K562 (cell line): ENCODE results near the gene IRF2BP1. TPM values are rescaled to one million over a fixed set of nuclear protein-coding genes. Genes with fewer than 3 reads are reported as not detected.

Experiments
- ATAC-seq: fragments of 200-7000 bp; cut with Tn5 transposase; 3 replicates; pipeline ENCODE4 v1.9.1; 2020; ENCODE audit warnings: moderate library complexity
- BruUV-seq: library from RNA; stranded (reverse); fragments of 400-500 nt; replicated peaks from 2 replicates; lab custom pipeline; 2021; lab: Mats Ljungman, UMichigan
- CTCF ChIA-PET: fragments of 300-600 bp; formaldehyde crosslinking; extraction: SDS; loops from one replicate; lab custom pipeline; 2021; ENCODE audit warnings: low intra/inter-chr PET ratio; lab: Yijun Ruan, JAX
- POLR2A ChIA-PET: fragments of 300-600, 350-650 bp; sonication (Branson Sonifier 250); formaldehyde crosslinking; extraction: SDS; loops from one replicate; lab custom pipeline; 2021; ENCODE audit warnings: antibody characterized with exemption, inconsistent platforms; lab: Yijun Ruan, JAX
- DNase-seq, 4 experiments: peaks; one replicate each; pipeline versions ENCODE4 v3.0.0 to v3.0.0-alpha.2; 2011 to 2018; ENCODE audit warnings: low spot score in 3 of 4, mixed read lengths in 3 of 4; ENCODE audit errors: extremely low read depth in 1 of 4
- FAIRE-seq: peaks from 2 replicates; lab custom pipeline; 2011; peaks lifted over from hg19 to GRCh38; lab: Jason Lieb, UNC
- H2AFZ ChIP-seq: 2 replicates; pipeline ENCODE4 v1.6.0; 2011; ENCODE audit warnings: low read depth, low read length, control low read depth, inconsistent platforms
- H3K27ac ChIP-seq: fragments of 200-600 bp; 3 replicates; pipeline ENCODE4 v1.8.0; 2011; ENCODE audit warnings: low read depth, mild to moderate bottlenecking, control low read depth, inconsistent platforms, low read length, moderate library complexity, mixed read lengths; ENCODE audit errors: extremely low read depth
- H3K27me3 ChIP-seq, 2 experiments: fragments of 300-600 bp in 1 of 2; 2 replicates in 1 of 2; 3 replicates in 1 of 2; pipeline versions ENCODE4 v1.6.0 to v1.8.0; 2011; ENCODE audit warnings: inconsistent platforms in 2 of 2, low read length in 2 of 2, mild to moderate bottlenecking in 1 of 2, mixed read lengths in 1 of 2, moderate library complexity in 1 of 2; ENCODE audit not compliant: control insufficient read depth in 2 of 2, insufficient read depth in 2 of 2
- H3K36me3 ChIP-seq: fragments of 300-600 bp; 3 replicates; pipeline ENCODE4 v1.8.0; 2011; ENCODE audit warnings: mild to moderate bottlenecking, low read length, inconsistent platforms; ENCODE audit not compliant: control insufficient read depth, insufficient read depth
- H3K4me1 ChIP-seq, 2 experiments: fragments of 200-600 bp in 1 of 2; replicated peaks in 1 of 2; 2 replicates in 1 of 2; 3 replicates in 1 of 2; pipeline versions ENCODE4 v1.5.1 to v1.8.0; 2011; ENCODE audit warnings: inconsistent platforms in 2 of 2, low read length in 2 of 2, mild to moderate bottlenecking in 1 of 2, mixed read lengths in 1 of 2, moderate library complexity in 1 of 2; ENCODE audit not compliant: control insufficient read depth in 2 of 2, insufficient read depth in 2 of 2
- H3K4me2 ChIP-seq: 2 replicates; pipeline ENCODE4 v1.6.1; 2011; ENCODE audit warnings: low read length, control low read depth, inconsistent platforms, mixed read lengths; ENCODE audit not compliant: insufficient read depth
- H3K4me3 ChIP-seq: fragments of 200-600 bp; sonication (generic), shearing (Covaris generic); 2 replicates; pipeline ENCODE4 v1.5.1; 2016; ENCODE audit warnings: control low read depth, inconsistent platforms
- H3K79me2 ChIP-seq: fragments of 200-600 bp; 3 replicates; pipeline ENCODE4 v1.8.0; 2011; ENCODE audit warnings: low read length, inconsistent platforms; ENCODE audit not compliant: control insufficient read depth, insufficient read depth
- H3K9ac ChIP-seq, 2 experiments: 2 replicates each; pipeline versions ENCODE4 v1.6.0 to v1.6.1; 2011; ENCODE audit warnings: low read depth in 2 of 2, low read length in 2 of 2, control low read depth in 1 of 2, inconsistent platforms in 1 of 2, mild to moderate bottlenecking in 1 of 2, mixed read lengths in 1 of 2; ENCODE audit not compliant: insufficient read depth in 1 of 2
- H3K9me1 ChIP-seq: one replicate; pipeline ENCODE4 v1.6.0; 2011; ENCODE audit warnings: inconsistent platforms, mild to moderate bottlenecking, low read length, moderate library complexity; ENCODE audit not compliant: control insufficient read depth, insufficient read depth
- H3K9me3 ChIP-seq: replicated peaks from 2 replicates; pipeline ENCODE4 v1.5.1; 2011; ENCODE audit warnings: low read depth, low read length, inconsistent platforms; ENCODE audit not compliant: control insufficient read depth, insufficient read depth
- H4K20me1 ChIP-seq: replicated peaks from 2 replicates; pipeline ENCODE4 v1.6.1; 2011; ENCODE audit warnings: low read length, inconsistent platforms, mixed read lengths; ENCODE audit not compliant: control insufficient read depth, insufficient read depth
- CC2D1A ChIP-seq: fragments of 450-650 bp; IDR thresholded peaks from 2 replicates; pipeline ENCODE4 v1.6.1; 2017; ENCODE audit warnings: mild to moderate bottlenecking
- KDM2B ChIP-seq: fragments of 250-450 bp; sonication (Bioruptor Pico); IDR thresholded peaks from 2 replicates; pipeline ENCODE4 v1.8.0; 2021; ENCODE audit warnings: mild to moderate bottlenecking, moderate library complexity
- POLR2G ChIP-seq: fragments of 200-400 bp; formaldehyde crosslinking; IDR thresholded peaks from 2 replicates; pipeline ENCODE4 v1.6.1; 2017; ENCODE audit warnings: low read depth, mild to moderate bottlenecking, antibody characterized with exemption, low read length, moderate library complexity
- ZBTB7A ChIP-seq: IDR thresholded peaks from 2 replicates; pipeline ENCODE4 v1.6.1; 2011; ENCODE audit warnings: low read depth, mild to moderate bottlenecking, low read length, moderate library complexity, borderline replicate concordance; ENCODE audit not compliant: control insufficient read depth
- ZNF830 ChIP-seq: fragments of 250-450 bp; sonication (Bioruptor Pico); IDR thresholded peaks from 2 replicates; pipeline ENCODE4 v1.5.0; 2021; ENCODE audit warnings: mild to moderate bottlenecking
- WGBS: fragments of 100-300 bp; shearing (Covaris generic); methylation state at CpG from one replicate; pipeline ENCODE4 v1.1.6; 2016; ENCODE audit warnings: low coverage, mixed read lengths; ENCODE audit not compliant: insufficient coverage; ENCODE audit errors: missing lambda C conversion rate; 5-methylcytosine and 5-hydroxymethylcytosine counted together
- in situ Hi-C: fragments of 300-500 bp; cut with MboI; formaldehyde crosslinking; loops from 4 replicates; pipeline ENCODE4 v1.15.0; 2018; ENCODE audit warnings: inconsistent platforms, mixed read lengths
- intact Hi-C: fragments of 100-400 bp; cut with micrococcal nuclease; formaldehyde crosslinking; loops from 2 replicates; pipeline ENCODE4 v1.14.2; 2022
- polyA plus RNA-seq, 8 experiments: library from polyadenylated mRNA; depleted of rRNA in 4 of 8; stranded (reverse) in 5 of 8; unstranded in 3 of 8; fragments of >200 nt; fragmentation: Nextera tagmentation in 2 of 8; fragmentation: Illumina TruSeq in 1 of 8; extraction: Ambion mirVana in 2 of 8; extraction: Trizol in 1 of 8; gene quantifications; 2 replicates each; pipeline versions ENCODE4 v1.2.1 to v1.2.3, GENCODE V29; 2011 to 2014; ENCODE audit warnings: inconsistent platforms in 1 of 8, missing spikeins in 1 of 8
- total RNA-seq, 7 experiments: library from RNA; depleted of rRNA in 6 of 7; stranded (reverse); fragments of >200 nt in 6 of 7; fragmentation: Illumina TruSeq in 2 of 7; extraction: Trizol in 2 of 7; gene quantifications; 2 replicates each; pipeline versions ENCODE4 v1.2.1 to v1.2.3, GENCODE V29; 2011 to 2021; ENCODE audit warnings: low replicate concordance in 1 of 7
- TF ChIP-seq, protein P1 (sequence below), 3 experiments: fragments of 200-800 bp in 1 of 3; sonication (Bioruptor generic) in 1 of 3; sonication (generic) in 1 of 3; formaldehyde crosslinking in 1 of 3; IDR thresholded peaks; 2 replicates each; pipeline versions ENCODE4 v1.6.1 to v1.8.0; 2016 to 2022; ENCODE audit warnings: mild to moderate bottlenecking in 2 of 3, missing compliant biosample characterization in 2 of 3, missing genetic modification characterization in 2 of 3, missing genetic modification reagents in 1 of 3
- TF ChIP-seq, protein P2 (sequence below): sonication (generic); formaldehyde crosslinking; IDR thresholded peaks from 2 replicates; pipeline ENCODE4 v1.4.0; 2020; ENCODE audit warnings: mild to moderate bottlenecking, missing genetic modification reagents

Gene IRF2BP1
- total and polyA plus RNA-seq, 9 of the 15 experiments (the other 6 are each of a cell fraction or from before 2014, with no cell fraction given) = 0.61 to 35.9 (median 3.5) TPM

DNA sequence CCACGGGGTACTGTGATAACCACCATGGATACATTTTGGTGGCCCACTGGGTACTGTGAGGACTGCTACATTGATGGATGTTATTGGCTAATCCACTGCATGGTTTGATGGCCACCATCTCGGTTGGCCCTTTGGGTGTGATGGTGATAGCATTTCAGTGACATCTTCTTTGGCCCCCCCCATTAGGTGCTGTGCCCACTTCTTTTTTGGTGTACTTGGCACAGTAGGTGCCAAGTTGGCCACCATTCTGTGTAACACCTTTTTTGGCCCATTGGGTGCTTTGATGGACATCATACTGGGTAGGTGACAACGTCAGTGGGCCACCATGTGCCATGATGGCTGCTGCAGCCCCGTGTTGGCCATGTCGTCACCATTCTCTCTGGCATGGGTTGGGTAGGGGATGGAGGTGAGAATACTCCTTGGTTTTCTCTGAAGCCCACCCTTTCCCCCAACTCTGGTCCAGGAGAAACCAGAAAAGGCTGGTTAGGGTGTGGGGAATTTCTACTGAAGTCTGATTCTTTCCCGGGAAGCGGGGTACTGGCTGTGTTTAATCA is 12.6 kb downstream of the IRF2BP1 start (continued):
- TF ChIP-seq, protein P1, sequence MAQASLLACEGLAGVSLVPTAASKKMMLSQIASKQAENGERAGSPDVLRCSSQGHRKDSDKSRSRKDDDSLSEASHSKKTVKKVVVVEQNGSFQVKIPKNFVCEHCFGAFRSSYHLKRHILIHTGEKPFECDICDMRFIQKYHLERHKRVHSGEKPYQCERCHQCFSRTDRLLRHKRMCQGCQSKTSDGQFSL (CRISPR knock-in tag; IDR thresholded peaks at IDR 0.05) = peak; percentile 16; the same call in 1 of the 2 replicates
- TF ChIP-seq, protein P1 (tag; IDR thresholded peaks at IDR 0.05) = no peak
- TF ChIP-seq, protein P2, sequence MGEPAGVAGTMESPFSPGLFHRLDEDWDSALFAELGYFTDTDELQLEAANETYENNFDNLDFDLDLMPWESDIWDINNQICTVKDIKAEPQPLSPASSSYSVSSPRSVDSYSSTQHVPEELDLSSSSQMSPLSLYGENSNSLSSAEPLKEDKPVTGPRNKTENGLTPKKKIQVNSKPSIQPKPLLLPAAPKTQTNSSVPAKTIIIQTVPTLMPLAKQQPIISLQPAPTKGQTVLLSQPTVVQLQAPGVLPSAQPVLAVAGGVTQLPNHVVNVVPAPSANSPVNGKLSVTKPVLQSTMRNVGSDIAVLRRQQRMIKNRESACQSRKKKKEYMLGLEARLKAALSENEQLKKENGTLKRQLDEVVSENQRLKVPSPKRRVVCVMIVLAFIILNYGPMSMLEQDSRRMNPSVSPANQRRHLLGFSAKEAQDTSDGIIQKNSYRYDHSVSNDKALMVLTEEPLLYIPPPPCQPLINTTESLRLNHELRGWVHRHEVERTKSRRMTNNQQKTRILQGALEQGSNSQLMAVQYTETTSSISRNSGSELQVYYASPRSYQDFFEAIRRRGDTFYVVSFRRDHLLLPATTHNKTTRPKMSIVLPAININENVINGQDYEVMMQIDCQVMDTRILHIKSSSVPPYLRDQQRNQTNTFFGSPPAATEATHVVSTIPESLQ = no peak
- TF ChIP-seq KDM2B (CRISPR knock-in tag) = no peak
- no peak for TF ChIP-seq CC2D1A
- TF ChIP-seq, all 486 proteins: peak for 3

DNA sequence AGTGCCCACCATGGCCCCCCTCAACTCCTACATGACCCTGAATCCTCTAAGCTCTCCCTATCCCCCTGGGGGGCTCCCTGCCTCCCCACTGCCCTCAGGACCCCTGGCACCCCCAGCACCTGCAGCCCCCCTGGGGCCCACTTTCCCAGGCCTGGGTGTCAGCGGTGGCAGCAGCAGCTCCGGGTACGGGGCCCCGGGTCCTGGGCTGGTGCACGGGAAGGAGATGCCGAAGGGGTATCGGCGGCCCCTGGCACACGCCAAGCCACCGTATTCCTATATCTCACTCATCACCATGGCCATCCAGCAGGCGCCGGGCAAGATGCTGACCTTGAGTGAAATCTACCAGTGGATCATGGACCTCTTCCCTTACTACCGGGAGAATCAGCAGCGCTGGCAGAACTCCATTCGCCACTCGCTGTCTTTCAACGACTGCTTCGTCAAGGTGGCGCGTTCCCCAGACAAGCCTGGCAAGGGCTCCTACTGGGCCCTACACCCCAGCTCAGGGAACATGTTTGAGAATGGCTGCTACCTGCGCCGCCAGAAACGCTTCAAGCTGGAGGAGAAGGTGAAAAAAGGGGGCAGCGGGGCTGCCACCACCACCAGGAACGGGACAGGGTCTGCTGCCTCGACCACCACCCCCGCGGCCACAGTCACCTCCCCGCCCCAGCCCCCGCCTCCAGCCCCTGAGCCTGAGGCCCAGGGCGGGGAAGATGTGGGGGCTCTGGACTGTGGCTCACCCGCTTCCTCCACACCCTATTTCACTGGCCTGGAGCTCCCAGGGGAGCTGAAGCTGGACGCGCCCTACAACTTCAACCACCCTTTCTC is 13.6 kb downstream of the IRF2BP1 start:
- no peak overlapping the region for H3K4me3 ChIP-seq
- 92% methylated on average over 28 of the region's 34 CpGs for WGBS
- peaks cover 3% of the 10 kb centered on the region; the same call in 1 of the 3 replicates for H3K79me2 ChIP-seq
- no peaks in the 10 kb centered on the region for H3K9me1 ChIP-seq
- H3K27ac ChIP-seq = peak overlapping the region; percentile 72; the same call in 1 of the 3 replicates
- H3K9me3 ChIP-seq = no peaks in the 10 kb centered on the region
- H2AFZ ChIP-seq = no peak overlapping the region
- H3K4me2 ChIP-seq = no peak overlapping the region
- POLR2A ChIA-PET = interaction anchor here (0.6 kb wide), 1 partner anchor 8 kb away, joined by 4 read pairs; the partner anchor contains the start of gene FOXA3
- H3K4me1 ChIP-seq = peaks cover 40 to 51% of the 10 kb centered on the region in 2 experiments
- CTCF ChIA-PET = no interaction called here
- intact Hi-C loops (no loop called here), in situ Hi-C loops (no loop called here)
- no peak overlapping the region for H3K9ac ChIP-seq
- no TSS peak for BruUV-seq
- no peaks in the 10 kb centered on the region for H3K27me3 ChIP-seq
- no peak for DNase-seq
- ATAC-seq = no peak
- FAIRE-seq = no peak
- H3K36me3 ChIP-seq = peaks cover 9% of the 10 kb centered on the region
- TF ChIP-seq ZBTB7A (0 out of 2 replicates have a peak, but pooled peaks have one; percentile 47), ZNF830 (CRISPR knock-in tag) (no peak), POLR2G (peak; percentile 41; the same call in 1 of the 2 replicates)
- H4K20me1 ChIP-seq = no peaks in the 10 kb centered on the region
